Endothelial cell of umbilical vein (primary cell): ENCODE data around the gene FAM3B. TPM values are rescaled to one million over a fixed set of nuclear protein-coding genes. Genes with fewer than 3 reads are reported as not detected.

ENCODE experiments used
- BruUV-seq: library from RNA; stranded (reverse); fragments of 400-500 nt; replicated peaks from 2 replicates; lab custom pipeline; 2021; lab: Mats Ljungman, UMichigan
- CTCF ChIA-PET: fragments of 300-600, 350-600 bp; sonication (Branson Sonifier 250); formaldehyde crosslinking; loops from one replicate; lab custom pipeline; 2021; ENCODE audit warnings: antibody characterized with exemption, inconsistent platforms; lab: Charles Lee
- POLR2A ChIA-PET: fragments of 300-600, 350-600 bp; sonication (Branson Sonifier 250); formaldehyde crosslinking; loops from one replicate; lab custom pipeline; 2021; ENCODE audit warnings: antibody characterized with exemption, inconsistent platforms; lab: Charles Lee
- DNase-seq: peaks from one replicate; pipeline ENCODE4 v3.0.0-alpha.2; 2011; ENCODE audit warnings: low read depth, low spot score
- FAIRE-seq: peaks from 2 replicates; lab custom pipeline; 2011; peaks lifted over from hg19 to GRCh38; lab: Jason Lieb, UNC
- H2AFZ ChIP-seq: 2 replicates; pipeline ENCODE4 v1.6.0; 2012; ENCODE audit warnings: low read depth, low read length, control low read depth, inconsistent platforms
- H3K27ac ChIP-seq: 2 replicates; pipeline ENCODE4 v1.5.1; 2011; ENCODE audit warnings: low read depth, mild to moderate bottlenecking, control low read depth, low read length, moderate library complexity; ENCODE audit not compliant: insufficient read depth
- H3K27me3 ChIP-seq, 2 experiments: 2 replicates each; pipeline versions ENCODE4 v1.6.0 to v1.6.1; 2011; ENCODE audit warnings: low read length in 2 of 2, mixed read lengths in 1 of 2; ENCODE audit not compliant: control insufficient read depth in 2 of 2, insufficient read depth in 2 of 2
- H3K36me3 ChIP-seq, 2 experiments: 2 replicates in 1 of 2; 3 replicates in 1 of 2; pipeline ENCODE4 v1.5.1; 2011; ENCODE audit warnings: low read length in 2 of 2, mild to moderate bottlenecking in 1 of 2, moderate library complexity in 1 of 2; ENCODE audit not compliant: control insufficient read depth in 2 of 2, insufficient read depth in 2 of 2; ENCODE audit errors: extremely low read depth in 1 of 2
- H3K4me1 ChIP-seq: 3 replicates; pipeline ENCODE4 v1.5.1; 2011; ENCODE audit warnings: mild to moderate bottlenecking, low read length; ENCODE audit not compliant: control insufficient read depth, insufficient read depth; ENCODE audit errors: extremely low read depth
- H3K4me2 ChIP-seq: 2 replicates; pipeline ENCODE4 v1.6.1; 2011; ENCODE audit warnings: low read length, control low read depth, mixed read lengths; ENCODE audit not compliant: insufficient read depth
- H3K4me3 ChIP-seq, 3 experiments: fragments of 200-600 bp in 1 of 3; sonication (generic), shearing (Covaris generic) in 1 of 3; replicated peaks in 1 of 3; 2 replicates each; pipeline ENCODE4 v1.5.1; 2011 to 2016; ENCODE audit warnings: control low read depth in 3 of 3, low read length in 3 of 3, mild to moderate bottlenecking in 2 of 3, inconsistent platforms in 1 of 3, low read depth in 1 of 3, moderate library complexity in 1 of 3; ENCODE audit not compliant: insufficient read depth in 1 of 3
- H3K79me2 ChIP-seq: 2 replicates; pipeline ENCODE4 v1.6.0; 2012; ENCODE audit warnings: low read length, inconsistent platforms; ENCODE audit not compliant: control insufficient read depth, insufficient read depth
- H3K9ac ChIP-seq: replicated peaks from 2 replicates; pipeline ENCODE3; 2011; ENCODE audit warnings: low read length, control low read depth; ENCODE audit not compliant: insufficient read depth; ENCODE audit errors: extremely low read depth
- H3K9me1 ChIP-seq: replicated peaks from 3 replicates; pipeline ENCODE4 v1.6.0; 2011; ENCODE audit warnings: mild to moderate bottlenecking, low read length; ENCODE audit not compliant: control insufficient read depth, insufficient read depth; ENCODE audit errors: extremely low read depth
- H3K9me3 ChIP-seq: replicated peaks from 2 replicates; pipeline ENCODE4 v1.5.1; 2012; ENCODE audit warnings: low read length, inconsistent platforms; ENCODE audit not compliant: control insufficient read depth, insufficient read depth
- H4K20me1 ChIP-seq: replicated peaks from 2 replicates; pipeline ENCODE3; 2011; ENCODE audit warnings: mild to moderate bottlenecking, low read length; ENCODE audit not compliant: control insufficient read depth, insufficient read depth; ENCODE audit errors: extremely low read depth
- CTCF ChIP-seq, 2 donors: IDR thresholded peaks; 1 replicate in 1 of 2; 2 replicates in 1 of 2; pipeline ENCODE4 v1.5.1; 2011; ENCODE audit warnings: low read length in 2 of 2, mild to moderate bottlenecking in 2 of 2, moderate library complexity in 2 of 2, control low read depth in 1 of 2, inconsistent platforms in 1 of 2, low read depth in 1 of 2; ENCODE audit not compliant: insufficient read depth in 1 of 2; ENCODE audit errors: extremely low read depth in 1 of 2
- EZH2 ChIP-seq: IDR thresholded peaks from 2 replicates; pipeline ENCODE4 v1.6.1; 2012; ENCODE audit warnings: borderline replicate concordance, low read depth, mild to moderate bottlenecking, moderate library complexity, low read length, inconsistent platforms; ENCODE audit not compliant: severe bottlenecking
- FOS ChIP-seq: IDR thresholded peaks from 2 replicates; pipeline ENCODE4 v1.6.1; 2011; ENCODE audit warnings: mild to moderate bottlenecking, low read length, moderate library complexity, borderline replicate concordance; ENCODE audit not compliant: insufficient read depth
- GATA2 ChIP-seq: IDR thresholded peaks from 2 replicates; pipeline ENCODE4 v1.7.0; 2011; ENCODE audit warnings: low read depth, mild to moderate bottlenecking, moderate library complexity, mixed read lengths, low read length; ENCODE audit not compliant: insufficient read length, insufficient read depth
- JUN ChIP-seq: IDR thresholded peaks from 2 replicates; pipeline ENCODE4 v1.6.1; 2011; ENCODE audit warnings: borderline replicate concordance, low read depth; ENCODE audit not compliant: insufficient read length, insufficient read depth
- MAX ChIP-seq: IDR thresholded peaks from 2 replicates; pipeline ENCODE4 v1.6.1; 2011; ENCODE audit not compliant: insufficient read depth, insufficient read length
- MYC ChIP-seq: IDR thresholded peaks from one replicate; pipeline ENCODE4 v1.6.1; 2011; ENCODE audit warnings: mild to moderate bottlenecking, low read depth, low read length
- POLR2A ChIP-seq: IDR thresholded peaks from 2 replicates; pipeline ENCODE4 v1.6.1; 2012; ENCODE audit warnings: low read depth, mild to moderate bottlenecking, control low read depth, low read length
- POLR2AphosphoS5 ChIP-seq: IDR thresholded peaks from 2 replicates; pipeline ENCODE4 v1.6.1; 2012; ENCODE audit warnings: low read depth, mild to moderate bottlenecking, control low read depth, low read length, moderate library complexity; ENCODE audit not compliant: insufficient read depth
- dilution Hi-C: fragments of 300-500 bp; cut with MboI; formaldehyde crosslinking; loops from one replicate; pipeline ENCODE4 v1.15.0; 2019; ENCODE audit warnings: low sequenced_read_pairs; ENCODE audit not compliant: extremely low pct_ligation_motif_present
- intact Hi-C: fragments of 100-400 bp; cut with micrococcal nuclease; formaldehyde crosslinking; loops from one replicate; pipeline ENCODE4 v1.10.0; 2022
- polyA plus RNA-seq, 4 experiments: library from polyadenylated mRNA; depleted of rRNA in 3 of 4; stranded (reverse) in 3 of 4; unstranded in 1 of 4; fragments of >200 nt; gene quantifications; 2 replicates each; pipeline versions ENCODE4 v1.2.1 to v1.2.3, GENCODE V29; 2011 to 2012; ENCODE audit warnings: missing spikeins in 1 of 4
- total RNA-seq: library from RNA; stranded (reverse); gene quantifications from 2 replicates; pipeline ENCODE4 v1.2.3, GENCODE V29; 2021

Gene FAM3B
- total and polyA plus RNA-seq, 2 donors (not counting 3 experiments of a cell fraction or from before 2014, with no cell fraction given) = not detected

- no peak within 1 kb of the TSS for H3K27ac ChIP-seq
- intact Hi-C loops (no loop called here), dilution Hi-C loops (no loop called here)
- H3K27me3 ChIP-seq = no peaks in the 10 kb centered on the region
- no peaks in the 10 kb centered on the region for H3K9me3 ChIP-seq
- no peak within 1 kb of the TSS for H3K4me2 ChIP-seq
- POLR2A ChIA-PET = no interaction called here
- H2AFZ ChIP-seq = no peak within 1 kb of the TSS
- no peaks in the 10 kb centered on the region for H3K79me2 ChIP-seq
- TF ChIP-seq JUN = no peak
- no peak for TF ChIP-seq EZH2
- no peak for TF ChIP-seq POLR2A
- TF ChIP-seq MYC = no peak
- TF ChIP-seq GATA2 = no peak
- no peak for TF ChIP-seq POLR2AphosphoS5
- TF ChIP-seq MAX = no peak
- TF ChIP-seq FOS = no peak
- TF ChIP-seq CTCF (IDR thresholded peaks at IDR 0.05; ENCODE audit: extremely low read depth in 1 of 2, insufficient read depth in 1 of 2, low read depth in 1 of 2, low read length in 2 of 2) = no peak
- H3K9me1 ChIP-seq = no peaks in the 10 kb centered on the region
- no peaks in the 10 kb centered on the region for H3K4me1 ChIP-seq
- H3K36me3 ChIP-seq = no peaks in the 10 kb centered on the region
- CTCF ChIA-PET = no interaction called here
- no TSS peak for BruUV-seq
- H3K9ac ChIP-seq = no peak within 1 kb of the TSS
- no peaks in the 10 kb centered on the region for H4K20me1 ChIP-seq
- DNase-seq = no peak
- no peak within 1 kb of the TSS for H3K4me3 ChIP-seq
- FAIRE-seq = no peak
These were observed 45.4 kb downstream of the FAM3B start, which contains the start of gene MX2 for GRCh38 chr21:41361786-41362604. Gene MX2 (plus strand): TSS chr21:41362027. CDS start chr21:41376907, 14,880 bp downstream.
